PFSK-1 (cell line): ENCODE results near the gene WNT7B.

Experiments used
- FOXP2 ChIP-seq: optimal IDR thresholded peaks from 2 replicates; pipeline ENCODE3; 2011; ENCODE audit warnings: borderline replicate concordance, control low read depth, inconsistent platforms; ENCODE audit not compliant: insufficient read depth; ENCODE audit errors: extremely low read length, extremely low read depth
- POLR2AphosphoS5 ChIP-seq: IDR thresholded peaks from 2 replicates; pipeline ENCODE4 v1.6.1; 2012; ENCODE audit warnings: low read depth, mild to moderate bottlenecking, control low read depth, low read length, moderate library complexity
- SIN3A ChIP-seq: IDR thresholded peaks from 2 replicates; pipeline ENCODE4 v1.6.1; 2012; ENCODE audit warnings: mild to moderate bottlenecking, low read length, moderate library complexity, borderline replicate concordance; ENCODE audit not compliant: insufficient read depth
- TAF1 ChIP-seq: IDR thresholded peaks from 2 replicates; pipeline ENCODE4 v1.6.1; 2012; ENCODE audit warnings: low read length, control low read depth, borderline replicate concordance; ENCODE audit not compliant: insufficient read depth
- TF ChIP-seq, protein P1 (sequence below), 2 experiments: IDR thresholded peaks; 2 replicates each; pipeline versions ENCODE4 v1.6.1 to v1.8.0; 2011 to 2012; ENCODE audit warnings: low read depth in 2 of 2, low read length in 2 of 2, control low read depth in 1 of 2, inconsistent platforms in 1 of 2, mild to moderate bottlenecking in 1 of 2, moderate library complexity in 1 of 2; ENCODE audit not compliant: insufficient read depth in 1 of 2

Gene WNT7B

DNA sequence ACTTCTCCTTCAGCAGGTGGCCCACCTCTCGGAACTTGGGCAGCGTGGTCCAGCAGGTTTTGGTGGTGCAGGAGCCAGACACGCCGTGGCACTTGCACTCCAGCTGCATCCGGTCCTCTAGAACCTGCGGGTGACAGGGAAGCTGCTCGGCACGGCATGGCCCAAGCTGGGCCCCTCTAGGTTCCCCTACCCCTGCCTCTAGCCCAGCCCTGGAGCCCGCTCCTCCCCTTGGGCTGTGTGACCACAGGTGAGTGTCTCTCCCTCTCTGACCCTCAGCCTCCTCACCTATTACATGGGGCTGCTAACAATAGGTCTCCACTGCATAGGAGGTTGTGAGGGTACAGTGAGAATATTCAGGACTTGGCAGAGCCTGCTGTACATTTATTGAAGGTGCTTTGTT lies 53.8 kb downstream of the WNT7B start:
- no peak for TF ChIP-seq POLR2AphosphoS5
- TF ChIP-seq TAF1: no peak
- TF ChIP-seq, protein P1, sequence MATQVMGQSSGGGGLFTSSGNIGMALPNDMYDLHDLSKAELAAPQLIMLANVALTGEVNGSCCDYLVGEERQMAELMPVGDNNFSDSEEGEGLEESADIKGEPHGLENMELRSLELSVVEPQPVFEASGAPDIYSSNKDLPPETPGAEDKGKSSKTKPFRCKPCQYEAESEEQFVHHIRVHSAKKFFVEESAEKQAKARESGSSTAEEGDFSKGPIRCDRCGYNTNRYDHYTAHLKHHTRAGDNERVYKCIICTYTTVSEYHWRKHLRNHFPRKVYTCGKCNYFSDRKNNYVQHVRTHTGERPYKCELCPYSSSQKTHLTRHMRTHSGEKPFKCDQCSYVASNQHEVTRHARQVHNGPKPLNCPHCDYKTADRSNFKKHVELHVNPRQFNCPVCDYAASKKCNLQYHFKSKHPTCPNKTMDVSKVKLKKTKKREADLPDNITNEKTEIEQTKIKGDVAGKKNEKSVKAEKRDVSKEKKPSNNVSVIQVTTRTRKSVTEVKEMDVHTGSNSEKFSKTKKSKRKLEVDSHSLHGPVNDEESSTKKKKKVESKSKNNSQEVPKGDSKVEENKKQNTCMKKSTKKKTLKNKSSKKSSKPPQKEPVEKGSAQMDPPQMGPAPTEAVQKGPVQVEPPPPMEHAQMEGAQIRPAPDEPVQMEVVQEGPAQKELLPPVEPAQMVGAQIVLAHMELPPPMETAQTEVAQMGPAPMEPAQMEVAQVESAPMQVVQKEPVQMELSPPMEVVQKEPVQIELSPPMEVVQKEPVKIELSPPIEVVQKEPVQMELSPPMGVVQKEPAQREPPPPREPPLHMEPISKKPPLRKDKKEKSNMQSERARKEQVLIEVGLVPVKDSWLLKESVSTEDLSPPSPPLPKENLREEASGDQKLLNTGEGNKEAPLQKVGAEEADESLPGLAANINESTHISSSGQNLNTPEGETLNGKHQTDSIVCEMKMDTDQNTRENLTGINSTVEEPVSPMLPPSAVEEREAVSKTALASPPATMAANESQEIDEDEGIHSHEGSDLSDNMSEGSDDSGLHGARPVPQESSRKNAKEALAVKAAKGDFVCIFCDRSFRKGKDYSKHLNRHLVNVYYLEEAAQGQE (IDR thresholded peaks at IDR 0.05; ENCODE audit: insufficient read depth in 1 of 2, low read depth in 2 of 2, low read length in 2 of 2): no peak
- no peak for TF ChIP-seq FOXP2
- TF ChIP-seq SIN3A: no peak

DNA sequence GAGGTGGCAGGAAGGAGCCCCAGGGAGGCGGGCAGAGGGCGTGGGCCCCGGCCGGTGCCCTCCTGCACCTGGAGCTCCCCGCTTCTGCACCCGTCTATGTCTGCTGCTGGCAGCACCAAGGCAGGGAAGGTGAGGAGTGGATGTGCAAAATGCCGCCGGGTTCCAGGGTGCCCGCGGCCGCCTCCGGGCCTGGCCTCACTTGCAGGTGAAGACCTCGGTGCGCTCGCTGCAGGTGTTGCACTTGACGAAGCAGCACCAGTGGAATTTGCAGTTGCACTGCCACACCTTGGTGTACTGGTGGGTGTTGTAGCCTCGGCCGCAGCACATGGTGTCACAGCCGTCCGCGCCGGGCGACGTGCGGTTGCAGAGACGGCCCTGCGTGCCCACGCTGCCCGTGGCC lies 54.3 kb downstream of the WNT7B start:
- TF ChIP-seq, protein P1 (IDR thresholded peaks at IDR 0.05; ENCODE audit: insufficient read depth in 1 of 2, low read depth in 2 of 2, low read length in 2 of 2): no peak
- no peak for TF ChIP-seq FOXP2
- TF ChIP-seq TAF1: no peak
- no peak for TF ChIP-seq POLR2AphosphoS5
- TF ChIP-seq SIN3A: no peak

DNA sequence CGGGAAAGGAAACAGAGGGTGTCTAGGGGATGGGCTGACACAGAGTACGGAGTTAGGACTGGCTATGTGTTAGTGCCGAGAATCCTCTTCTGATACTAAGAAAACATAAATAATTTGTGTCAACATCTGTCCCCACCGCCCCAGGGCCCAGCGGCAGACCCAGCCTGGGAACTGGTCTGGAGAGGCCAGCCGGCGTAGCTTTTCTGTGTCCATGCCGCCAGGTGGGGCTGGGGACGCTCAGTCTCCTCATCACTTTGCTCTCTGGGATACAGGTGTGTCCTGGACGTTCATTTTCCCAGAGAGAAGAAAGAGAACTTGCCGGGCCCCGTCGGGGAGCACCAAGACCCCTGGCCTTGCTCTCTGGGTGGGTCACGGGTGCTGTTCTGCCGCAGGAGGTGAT lies 54.7 kb downstream of the WNT7B start:
- TF ChIP-seq POLR2AphosphoS5 (no peak), FOXP2 (no peak), SIN3A (no peak), TAF1 (no peak)
- TF ChIP-seq, protein P1 (IDR thresholded peaks at IDR 0.05; ENCODE audit: insufficient read depth in 1 of 2, low read depth in 2 of 2, low read length in 2 of 2): no peak

DNA sequence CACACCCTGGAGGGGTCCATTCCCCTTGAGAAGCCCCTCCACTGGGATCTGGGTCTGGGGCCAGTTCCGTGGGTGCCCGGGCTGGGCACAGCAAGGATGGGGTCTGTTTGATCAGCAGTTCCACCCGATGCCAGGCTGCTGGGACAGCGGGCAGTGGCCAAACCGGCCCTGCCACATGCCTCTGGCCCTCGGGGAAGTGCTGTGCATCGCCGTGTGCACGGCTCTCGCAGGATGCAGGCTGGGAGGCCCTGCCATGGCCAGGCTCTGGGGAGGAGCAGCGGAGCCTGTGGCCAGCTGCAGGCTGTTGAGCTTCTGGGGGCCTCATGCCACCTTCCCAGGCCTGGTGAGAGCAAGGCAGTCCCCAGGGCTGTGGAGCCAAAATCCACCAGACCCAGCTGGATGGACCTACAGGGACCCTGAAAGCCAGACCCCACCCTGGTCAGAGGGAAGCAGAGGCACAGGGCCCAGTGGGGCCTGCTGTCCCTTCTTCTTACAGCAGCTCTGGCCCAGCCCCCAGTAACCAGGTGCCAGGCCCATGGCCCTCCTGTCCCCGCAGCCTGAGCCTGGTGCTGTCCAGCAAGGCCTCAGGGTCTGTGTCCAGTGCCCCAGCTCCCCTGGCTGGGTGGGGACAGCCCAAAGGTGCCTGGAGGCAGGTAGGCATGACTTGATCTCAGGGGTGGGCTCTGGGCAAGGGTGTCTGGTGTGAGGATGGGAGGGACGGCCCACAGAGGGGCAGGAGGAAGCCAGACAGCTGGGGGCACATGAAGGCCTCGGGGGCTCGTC lies 57.3 kb downstream of the WNT7B start:
- TF ChIP-seq, protein P1 (IDR thresholded peaks at IDR 0.05; ENCODE audit: insufficient read depth in 1 of 2, low read depth in 2 of 2, low read length in 2 of 2): no peak
- TF ChIP-seq POLR2AphosphoS5: no peak
- no peak for TF ChIP-seq FOXP2
- no peak for TF ChIP-seq TAF1
- no peak for TF ChIP-seq SIN3A
